Measurements from ENCODE around the gene MAD2L1. TPM values are rescaled to one million over a fixed set of nuclear protein-coding genes. Genes with fewer than 3 reads are reported as not detected.

Gene MAD2L1
- total RNA-seq, 2 donors from 2014 or later, result 0.78 TPM; not detected in 1

GRCh38 chr4:120056246-120056645, 10.4 kb downstream of the MAD2L1 start:
- TF ChIP-seq POLR2A (IDR thresholded peaks at IDR 0.05) (no peak), CTCF (IDR thresholded peaks at IDR 0.05) (peak in 5 of 7 experiments; percentile 7 to 32 (median 25))
- Histone ChIP-seq H3K4me1 (no peaks in the 10 kb centered on the region), H3K9me3 (no peaks in the 10 kb centered on the region), H3K36me3 (replicated peaks in 1 of 2; ENCODE audit: insufficient read depth in 1 of 2, low read depth in 2 of 2) (no peaks in the 10 kb centered on the region), H3K4me3 (no peak overlapping the region), H3K27ac (no peak overlapping the region), H3K27me3 (no peaks in the 10 kb centered on the region)
- intact Hi-C loops (cut with DNase I), result no loop called here
- DNase-seq (no peak), ATAC-seq (peak; percentile 55)

- no peaks in the 10 kb centered on the region for H3K36me3 ChIP-seq (replicated peaks in 1 of 2; ENCODE audit: insufficient read depth in 1 of 2, low read depth in 2 of 2)
- intact Hi-C loops (cut with DNase I), result no loop called here
- TF ChIP-seq CTCF (IDR thresholded peaks at IDR 0.05) (no peak), POLR2A (IDR thresholded peaks at IDR 0.05) (no peak)
- no peaks in the 10 kb centered on the region for H3K9me3 ChIP-seq
- no peak overlapping the region for H3K27ac ChIP-seq
- WGBS, 2 donors, result 92 to 93% methylated on average over 1 of the region's 1 CpG
- H3K4me3 ChIP-seq, result no peak overlapping the region
- DNase-seq, result no peak
- H3K27me3 ChIP-seq, result no peaks in the 10 kb centered on the region
- no peaks in the 10 kb centered on the region for H3K4me1 ChIP-seq
- no peak for ATAC-seq
These were observed 10.9 kb downstream of the MAD2L1 start for GRCh38 chr4:120055795-120056194.

GRCh38 chr4:120055162-120055561, 11.5 kb downstream of the MAD2L1 start:
- TF ChIP-seq CTCF (IDR thresholded peaks at IDR 0.05), result no peak
- TF ChIP-seq POLR2A (IDR thresholded peaks at IDR 0.05), result no peak
- ATAC-seq (peak; percentile 68), DNase-seq (no peak)
- no peaks in the 10 kb centered on the region for H3K9me3 ChIP-seq
- no peaks in the 10 kb centered on the region for H3K27me3 ChIP-seq
- 10 to 13% methylated on average over 1 of the region's 1 CpG for WGBS, 2 donors
- H3K36me3 ChIP-seq (replicated peaks in 1 of 2; ENCODE audit: insufficient read depth in 1 of 2, low read depth in 2 of 2), result no peaks in the 10 kb centered on the region
- intact Hi-C loops (cut with DNase I), result no loop called here
- H3K4me1 ChIP-seq, result no peaks in the 10 kb centered on the region
- no peak overlapping the region for H3K4me3 ChIP-seq
- H3K27ac ChIP-seq, result no peak overlapping the region

- Histone ChIP-seq H3K4me3 (no peak overlapping the region), H3K36me3 (replicated peaks in 1 of 2; ENCODE audit: insufficient read depth in 1 of 2, low read depth in 2 of 2) (no peaks in the 10 kb centered on the region), H3K27me3 (no peaks in the 10 kb centered on the region), H3K4me1 (no peaks in the 10 kb centered on the region), H3K9me3 (no peaks in the 10 kb centered on the region), H3K27ac (no peak overlapping the region)
- DNase-seq, result no peak
- 66 to 67% methylated on average over 1 of the region's 1 CpG for WGBS, 2 donors
- ATAC-seq, result no peak
- intact Hi-C loops (cut with DNase I), result no loop called here
- TF ChIP-seq POLR2A (IDR thresholded peaks at IDR 0.05) (no peak), CTCF (IDR thresholded peaks at IDR 0.05) (no peak)
These were observed 12.7 kb downstream of the MAD2L1 start for GRCh38 chr4:120053911-120054310.

GRCh38 chr4:120052856-120053255, 13.8 kb downstream of the MAD2L1 start:
- DNase-seq, result peak in 1 of 4 donors; percentile 53
- intact Hi-C loops (cut with DNase I), result no loop called here
- no peak overlapping the region for H3K27ac ChIP-seq

More at GRCh38 chr4:120052856-120053255, 13.8 kb downstream of the MAD2L1 start:
- no peaks in the 10 kb centered on the region for H3K27me3 ChIP-seq
- no peak for TF ChIP-seq POLR2A (IDR thresholded peaks at IDR 0.05)
- TF ChIP-seq CTCF (IDR thresholded peaks at IDR 0.05), result no peak
- H3K4me1 ChIP-seq, result no peaks in the 10 kb centered on the region
- no peak overlapping the region for H3K4me3 ChIP-seq
- no peaks in the 10 kb centered on the region for H3K9me3 ChIP-seq
- 63 to 80% methylated on average over 4 of the region's 4 CpGs for WGBS, 2 donors
- H3K36me3 ChIP-seq (replicated peaks in 1 of 2; ENCODE audit: insufficient read depth in 1 of 2, low read depth in 2 of 2), result no peaks in the 10 kb centered on the region
- no peak for ATAC-seq

All from body of pancreas (tissue), 4 donors.